IPS DF 4.7 (cell line): ENCODE measurements around the gene ST6GALNAC3.
"Not testable (repeated sequence)": the region's sequence is repeated elsewhere in the genome, so short reads cannot be mapped to it uniquely, and the experiment has no call there.

ENCODE experiments used
- DNase-seq: peaks from one replicate; pipeline ENCODE4 v3.0.0-alpha.2; 2013; ENCODE audit warnings: low spot score; ENCODE audit errors: extremely low read depth

Gene ST6GALNAC3

GRCh38 chr1:76073481-76073880, 1.1 kb upstream of the ST6GALNAC3 start:
- no peak for DNase-seq

- no peak for DNase-seq
Observed at GRCh38 chr1:76075188-76075489, 593 bp downstream of the ST6GALNAC3 start.

- DNase-seq = no peak
Observed at GRCh38 chr1:76075877-76076276, 1.3 kb downstream of the ST6GALNAC3 start.

- no peak for DNase-seq
Observed at GRCh38 chr1:76079475-76080227, 5.1 kb downstream of the ST6GALNAC3 start.

- no peak for DNase-seq
Observed at GRCh38 chr1:76080552-76081079, 6.1 kb downstream of the ST6GALNAC3 start.

GRCh38 chr1:76082062-76082461, 7.5 kb downstream of the ST6GALNAC3 start:
- DNase-seq = no peak

- DNase-seq = no peak
Observed at GRCh38 chr1:76083189-76083588, 8.6 kb downstream of the ST6GALNAC3 start.

- no peak for DNase-seq
Observed at GRCh38 chr1:76084029-76084627, 9.6 kb downstream of the ST6GALNAC3 start.

- no peak for DNase-seq
Observed at GRCh38 chr1:76084685-76085084, 10.1 kb downstream of the ST6GALNAC3 start.

- DNase-seq = no peak
Observed at GRCh38 chr1:76086109-76086508, 11.6 kb downstream of the ST6GALNAC3 start.

- no peak for DNase-seq
Observed at GRCh38 chr1:76086597-76086996, 12.1 kb downstream of the ST6GALNAC3 start.

- DNase-seq = no peak
Observed at GRCh38 chr1:76090283-76091203, 16.0 kb downstream of the ST6GALNAC3 start.

- DNase-seq = no peak
Observed at GRCh38 chr1:76092812-76093211, 18.3 kb downstream of the ST6GALNAC3 start.

- DNase-seq = no peak
Observed at GRCh38 chr1:76093522-76094312, 19.2 kb downstream of the ST6GALNAC3 start.

GRCh38 chr1:76095802-76096201, 21.3 kb downstream of the ST6GALNAC3 start:
- no peak for DNase-seq

- DNase-seq = not testable (repeated sequence)
Observed at GRCh38 chr1:76097064-76097463, 22.5 kb downstream of the ST6GALNAC3 start.

GRCh38 chr1:76098845-76099244, 24.3 kb downstream of the ST6GALNAC3 start:
- DNase-seq = no peak

GRCh38 chr1:76101548-76101947, 27.0 kb downstream of the ST6GALNAC3 start:
- no peak for DNase-seq

GRCh38 chr1:76102046-76102445, 27.5 kb downstream of the ST6GALNAC3 start:
- no peak for DNase-seq

- no peak for DNase-seq
Observed at GRCh38 chr1:76103034-76103433, 28.5 kb downstream of the ST6GALNAC3 start.

- no peak for DNase-seq
Observed at GRCh38 chr1:76105372-76105771, 30.8 kb downstream of the ST6GALNAC3 start.
